Activated naive CD4-positive, alpha-beta T cell treated with anti-CD3 and anti-CD28 coated beads, Interleukin-2, amount 50 U/mL, for 72 hours (primary cell): ENCODE measurements around the gene OTOP3. TPM values are rescaled to one million over a fixed set of nuclear protein-coding genes. Genes with fewer than 3 reads are reported as not detected.
A peak's percentile ranks its signal among the peaks of the same experiment; 100 is the strongest.
"Not testable (repeated sequence)": the region's sequence is repeated elsewhere in the genome, so short reads cannot be mapped to it uniquely, and the experiment has no call there.

ENCODE experiments used
- ATAC-seq, 2 donors: fragments of 150-1000 bp; cut with Tn5 transposase; 2 replicates each; pipeline ENCODE4 v1.10.0; 2021; ENCODE audit warnings: mild to moderate bottlenecking in 2 of 2, moderate library complexity in 2 of 2
- DNase-seq, 2 donors: peaks; one replicate each; pipeline ENCODE4 v3.0.0; 2021 to 2022; ENCODE audit warnings: low spot score in 2 of 2
- H3K27ac Mint-ChIP-seq, 2 donors: one replicate each; pipeline ENCODE4 v1.8.0; 2022; ENCODE audit warnings: mild to moderate bottlenecking in 2 of 2, mixed read lengths in 2 of 2
- H3K36me3 Mint-ChIP-seq, 2 donors: one replicate each; pipeline ENCODE4 v1.8.0; 2022; ENCODE audit warnings: mixed read lengths in 2 of 2
- H3K9me3 Mint-ChIP-seq, 2 donors: one replicate each; pipeline ENCODE4 v1.8.0; 2022; ENCODE audit warnings: mixed read lengths in 2 of 2
- total RNA-seq, 2 donors: library from RNA; stranded (reverse); gene quantifications; one replicate each; pipeline ENCODE4 v1.2.3, GENCODE V29; 2022

OTOP3 gene
- not detected for total RNA-seq

GRCh38 chr17:74935585-74936469 is at the start of gene OTOP3:
Gene OTOP3 (plus strand): TSS chr17:74935898. CDS start chr17:74935922, 24 bp downstream.
- DNase-seq (no peak), ATAC-seq (peak in 1 of 2 donors; percentile 24)
- Mint-ChIP-seq H3K36me3 (no peaks in the 10 kb centered on the region), H3K27ac (no peak within 1 kb of the TSS), H3K9me3 (no peaks in the 10 kb centered on the region)

GRCh38 chr17:74888469-74888868 is 47.2 kb upstream of the OTOP3 start:
- DNase-seq = no peak
- H3K36me3 Mint-ChIP-seq = no peaks in the 10 kb centered on the region
- no peaks in the 10 kb centered on the region for H3K9me3 Mint-ChIP-seq
- no peak overlapping the region for H3K27ac Mint-ChIP-seq
- no peak for ATAC-seq

GRCh38 chr17:74890554-74890953 is 45.1 kb upstream of the OTOP3 start:
- Mint-ChIP-seq H3K36me3 (peaks cover 0 to 5% of the 10 kb centered on the region in 2 donors), H3K9me3 (no peaks in the 10 kb centered on the region), H3K27ac (no peak overlapping the region)
- ATAC-seq (no peak), DNase-seq (no peak)

GRCh38 chr17:74892013-74892841 is 43.5 kb upstream of the OTOP3 start:
- Mint-ChIP-seq H3K36me3 (peaks cover 0 to 5% of the 10 kb centered on the region in 2 donors), H3K9me3 (no peaks in the 10 kb centered on the region), H3K27ac (no peak overlapping the region)
- ATAC-seq (no peak), DNase-seq (no peak)

GRCh38 chr17:74892974-74893911 is 42.5 kb upstream of the OTOP3 start, which contains the start of gene FADS6:
Gene FADS6 (minus strand): TSS chr17:74893633. CDS start chr17:74893595, 38 bp downstream.
- no peaks in the 10 kb centered on the region for H3K9me3 Mint-ChIP-seq
- H3K36me3 Mint-ChIP-seq = peaks cover 0 to 5% of the 10 kb centered on the region in 2 donors
- H3K27ac Mint-ChIP-seq = no peak within 1 kb of the TSS
- ATAC-seq (peak; percentile 26 to 74), DNase-seq (no peak)

GRCh38 chr17:74893936-74894671 is 41.6 kb upstream of the OTOP3 start:
- DNase-seq (no peak), ATAC-seq (no peak)
- H3K9me3 Mint-ChIP-seq = no peaks in the 10 kb centered on the region
- H3K36me3 Mint-ChIP-seq = peaks cover 0 to 5% of the 10 kb centered on the region in 2 donors
- no peak overlapping the region for H3K27ac Mint-ChIP-seq

- ATAC-seq (no peak), DNase-seq (no peak)
- Mint-ChIP-seq H3K9me3 (no peaks in the 10 kb centered on the region), H3K27ac (no peak overlapping the region), H3K36me3 (peaks cover 0 to 5% of the 10 kb centered on the region in 2 donors)
Measured at GRCh38 chr17:74898376-74898946, 37.2 kb upstream of the OTOP3 start.

GRCh38 chr17:74900208-74900607 is 35.5 kb upstream of the OTOP3 start:
- no peaks in the 10 kb centered on the region for H3K36me3 Mint-ChIP-seq
- H3K9me3 Mint-ChIP-seq = no peaks in the 10 kb centered on the region
- ATAC-seq = no peak
- no peak for DNase-seq
- H3K27ac Mint-ChIP-seq = peak overlapping the region in 1 of 2 donors; percentile 66

- ATAC-seq (no peak), DNase-seq (no peak)
- no peaks in the 10 kb centered on the region for H3K9me3 Mint-ChIP-seq
- H3K36me3 Mint-ChIP-seq = no peaks in the 10 kb centered on the region
- H3K27ac Mint-ChIP-seq = no peak overlapping the region
Measured at GRCh38 chr17:74901353-74902135, 34.2 kb upstream of the OTOP3 start.

- DNase-seq = no peak
- no peaks in the 10 kb centered on the region for H3K9me3 Mint-ChIP-seq
- H3K27ac Mint-ChIP-seq = no peak overlapping the region
- ATAC-seq = no peak
- no peaks in the 10 kb centered on the region for H3K36me3 Mint-ChIP-seq
Measured at GRCh38 chr17:74903034-74903433, 32.7 kb upstream of the OTOP3 start.

- Mint-ChIP-seq H3K27ac (no peak overlapping the region), H3K9me3 (no peaks in the 10 kb centered on the region), H3K36me3 (no peaks in the 10 kb centered on the region)
- no peak for DNase-seq
- no peak for ATAC-seq
Measured at GRCh38 chr17:74903671-74904070, 32.0 kb upstream of the OTOP3 start.

GRCh38 chr17:74904687-74905409 is 30.9 kb upstream of the OTOP3 start:
- ATAC-seq (peak; percentile 49 to 59), DNase-seq (no peak)
- Mint-ChIP-seq H3K9me3 (no peaks in the 10 kb centered on the region), H3K27ac (no peak overlapping the region), H3K36me3 (no peaks in the 10 kb centered on the region)

GRCh38 chr17:74906214-74906793 is 29.4 kb upstream of the OTOP3 start:
- not testable (repeated sequence) for H3K36me3 Mint-ChIP-seq, H3K27ac Mint-ChIP-seq, H3K9me3 Mint-ChIP-seq, ATAC-seq, DNase-seq

GRCh38 chr17:74907012-74907411 is 28.7 kb upstream of the OTOP3 start:
- Mint-ChIP-seq H3K9me3 (no peaks in the 10 kb centered on the region), H3K27ac (no peak overlapping the region), H3K36me3 (no peaks in the 10 kb centered on the region)
- ATAC-seq (no peak), DNase-seq (no peak)
